GM20000 (cell line): Measurements from ENCODE around the gene FER.
A peak's percentile ranks its signal among the peaks of the same experiment; 100 is the strongest.

Experiments used
- DNase-seq: peaks from one replicate; pipeline ENCODE4 v3.0.0; 2012; ENCODE audit warnings: low spot score
- TF ChIP-seq, protein P1 (sequence below): IDR thresholded peaks from 2 replicates; pipeline ENCODE4 v1.5.1; 2012; ENCODE audit warnings: mild to moderate bottlenecking, control low read depth; ENCODE audit errors: extremely low read depth, missing control alignments

The FER gene

DNA sequence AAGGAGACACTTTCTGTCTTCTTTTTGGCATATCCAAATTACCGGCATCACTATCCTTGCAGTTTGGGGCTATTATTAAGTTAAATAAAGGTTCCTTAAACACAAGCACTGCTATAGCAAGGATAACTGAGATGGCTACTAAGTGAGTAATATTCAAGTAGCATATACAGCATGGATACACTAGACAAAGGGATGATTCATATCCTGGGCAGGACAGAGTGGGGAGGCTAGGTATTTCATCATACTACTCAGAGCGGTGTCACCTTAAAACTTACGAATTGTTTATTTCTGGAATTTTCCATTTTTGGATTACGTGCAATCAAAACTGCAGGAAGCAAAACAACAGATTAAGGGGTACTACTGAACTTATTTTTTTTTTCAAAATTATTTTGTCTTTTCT lies 54.1 kb downstream of the FER start:
- TF ChIP-seq, protein P1, sequence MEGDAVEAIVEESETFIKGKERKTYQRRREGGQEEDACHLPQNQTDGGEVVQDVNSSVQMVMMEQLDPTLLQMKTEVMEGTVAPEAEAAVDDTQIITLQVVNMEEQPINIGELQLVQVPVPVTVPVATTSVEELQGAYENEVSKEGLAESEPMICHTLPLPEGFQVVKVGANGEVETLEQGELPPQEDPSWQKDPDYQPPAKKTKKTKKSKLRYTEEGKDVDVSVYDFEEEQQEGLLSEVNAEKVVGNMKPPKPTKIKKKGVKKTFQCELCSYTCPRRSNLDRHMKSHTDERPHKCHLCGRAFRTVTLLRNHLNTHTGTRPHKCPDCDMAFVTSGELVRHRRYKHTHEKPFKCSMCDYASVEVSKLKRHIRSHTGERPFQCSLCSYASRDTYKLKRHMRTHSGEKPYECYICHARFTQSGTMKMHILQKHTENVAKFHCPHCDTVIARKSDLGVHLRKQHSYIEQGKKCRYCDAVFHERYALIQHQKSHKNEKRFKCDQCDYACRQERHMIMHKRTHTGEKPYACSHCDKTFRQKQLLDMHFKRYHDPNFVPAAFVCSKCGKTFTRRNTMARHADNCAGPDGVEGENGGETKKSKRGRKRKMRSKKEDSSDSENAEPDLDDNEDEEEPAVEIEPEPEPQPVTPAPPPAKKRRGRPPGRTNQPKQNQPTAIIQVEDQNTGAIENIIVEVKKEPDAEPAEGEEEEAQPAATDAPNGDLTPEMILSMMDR: no peak
- DNase-seq: no peak

DNA sequence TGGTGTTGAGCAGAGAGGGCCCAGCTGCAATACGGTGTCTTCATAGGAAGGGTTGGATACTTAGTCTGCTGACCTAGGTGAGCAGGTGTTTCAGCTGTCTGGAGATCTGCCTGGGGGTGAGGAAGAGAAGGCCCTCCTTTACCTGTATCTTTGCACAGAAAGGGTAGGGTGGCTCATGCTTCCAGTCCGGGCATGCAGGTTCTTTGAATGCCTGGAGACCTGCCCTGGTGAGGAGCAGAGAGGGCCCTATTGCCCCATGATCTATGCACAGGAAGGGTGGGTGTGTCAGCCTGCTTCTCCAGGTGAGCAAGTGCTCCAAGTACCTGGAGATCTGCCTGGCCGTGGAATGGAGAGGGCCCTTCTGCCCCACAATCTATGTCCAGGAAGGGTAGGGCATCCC lies 63.0 kb downstream of the FER start:
- TF ChIP-seq, protein P1: no peak
- no peak for DNase-seq

- DNase-seq: no peak
- TF ChIP-seq, protein P1: no peak
These were observed 66.0 kb downstream of the FER start for GRCh38 chr5:108813673-108814072.

DNA sequence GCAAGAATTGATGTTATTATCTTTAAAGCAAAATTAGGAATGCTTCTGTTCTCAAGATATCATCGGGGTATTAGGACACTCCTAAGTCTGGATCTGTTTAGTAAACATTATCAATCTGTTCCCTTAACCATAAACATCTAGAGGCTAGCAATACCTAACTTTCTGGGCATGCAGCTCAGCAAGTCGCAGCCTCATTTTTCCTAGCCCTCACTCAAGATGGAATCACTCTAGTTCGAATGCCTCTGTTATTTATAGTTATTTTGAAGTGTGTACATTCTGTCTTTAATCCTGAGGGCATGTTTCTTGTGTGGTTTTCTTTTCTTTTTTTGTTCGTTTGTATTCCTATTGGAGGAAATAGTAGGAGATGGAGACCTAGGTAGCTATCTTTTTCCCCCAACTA lies 66.9 kb downstream of the FER start:
- TF ChIP-seq, protein P1: no peak
- DNase-seq: no peak

DNA sequence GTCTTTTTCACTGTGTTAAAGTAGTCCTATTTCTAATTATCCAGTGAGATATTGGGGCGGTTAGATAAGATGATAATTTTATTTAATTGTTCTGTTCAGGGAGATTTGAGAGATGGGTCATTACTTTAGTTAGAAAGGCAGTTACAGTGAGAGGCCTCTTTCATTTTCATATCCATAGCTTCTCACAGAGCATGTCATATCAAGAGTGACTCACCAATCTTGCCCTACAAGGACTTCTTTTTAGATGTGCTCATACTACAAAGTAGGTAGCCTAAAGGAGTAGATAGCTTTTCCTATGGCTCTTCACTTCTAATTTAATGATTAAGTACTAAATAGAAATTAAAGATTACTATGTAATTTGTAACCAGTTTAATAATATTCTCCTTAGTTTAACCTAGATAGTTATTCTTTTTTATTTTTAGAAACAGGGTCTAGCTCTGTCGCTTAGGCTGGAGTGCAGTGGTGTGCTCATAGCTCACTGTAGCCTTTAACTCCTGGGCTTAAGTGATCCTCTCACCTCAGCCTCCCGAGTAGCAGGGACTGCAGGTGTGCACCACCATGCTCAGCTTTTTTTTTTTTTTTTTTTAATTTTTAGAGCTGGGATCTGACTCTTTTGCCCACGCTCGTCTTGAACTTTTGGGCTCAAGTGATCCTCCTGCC lies 71.0 kb downstream of the FER start:
- DNase-seq: peak; percentile 61
- TF ChIP-seq, protein P1: no peak

GRCh38 chr5:108820983-108821382 lies 73.3 kb downstream of the FER start:
- TF ChIP-seq, protein P1: no peak
- no peak for DNase-seq

DNA sequence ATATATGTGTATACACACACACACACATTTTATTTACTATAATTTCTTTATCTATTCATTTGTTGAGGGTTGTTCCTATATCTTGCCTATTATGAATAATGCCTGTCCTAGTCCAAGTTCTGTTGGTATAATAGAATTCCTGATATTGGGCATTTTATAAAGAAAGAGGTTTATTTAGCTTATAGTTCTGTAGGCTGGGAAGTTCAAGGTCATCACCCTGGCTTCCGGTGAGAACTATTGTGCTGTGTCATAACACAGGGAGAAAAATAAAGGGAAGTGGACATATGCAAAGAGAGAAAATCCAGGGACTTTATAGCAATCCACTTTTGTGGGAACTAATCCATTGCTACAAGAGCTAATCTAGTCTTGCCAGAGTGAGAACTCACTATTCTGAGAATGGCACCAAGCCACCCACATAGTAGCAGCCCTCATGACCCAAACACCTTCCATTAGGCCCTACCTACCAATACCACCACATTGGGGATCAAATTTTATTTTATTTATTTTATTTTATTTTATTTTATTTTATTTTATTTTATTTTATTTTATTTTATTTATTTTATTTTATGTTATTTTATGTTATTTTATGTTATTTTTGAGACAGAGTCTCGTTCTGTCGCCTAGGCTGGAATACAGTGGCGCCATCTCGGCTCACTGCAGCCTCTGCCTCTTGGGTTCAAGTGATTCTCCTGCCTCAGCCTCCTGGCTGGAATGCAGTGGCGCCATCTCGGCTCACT lies 74.7 kb downstream of the FER start:
- TF ChIP-seq, protein P1: no peak
- no peak for DNase-seq
